Measurements from ENCODE around the gene SORCS2. TPM values are rescaled to one million over a fixed set of nuclear protein-coding genes. Genes with fewer than 3 reads are reported as not detected.

SORCS2 gene
- total and polyA plus RNA-seq, 8 donors = 4.6 to 9.7 (median 7.2) TPM

DNA sequence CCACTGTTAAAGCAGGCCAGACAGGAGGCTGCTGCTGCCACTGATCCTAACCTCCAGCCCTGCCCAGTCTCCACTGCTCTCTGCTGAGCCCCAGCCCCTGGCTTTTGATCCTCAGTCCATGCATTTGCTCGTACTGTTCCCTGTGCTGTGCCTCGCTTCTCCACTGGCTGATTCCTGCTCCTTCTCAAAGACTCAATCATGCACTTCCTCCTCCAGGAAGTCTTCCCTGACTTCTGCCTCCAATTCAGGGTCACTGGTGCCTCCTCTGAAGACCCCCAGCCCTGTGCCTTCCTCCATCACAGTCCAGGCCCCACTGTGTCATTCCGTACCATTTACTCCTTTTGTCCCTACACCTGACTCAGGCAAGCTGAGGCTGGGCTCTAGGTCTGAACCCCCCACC is 473.0 kb downstream of the SORCS2 start:
- Histone ChIP-seq H3K27ac (no peak overlapping the region), H3K4me1 (no peaks in the 10 kb centered on the region), H3K36me3 (peaks cover 0 to 11% of the 10 kb centered on the region in 2 donors), H3K9me3 (no peaks in the 10 kb centered on the region), H3K27me3 (no peaks in the 10 kb centered on the region), H3K4me3 (no peak overlapping the region)
- TF ChIP-seq, protein P1, sequence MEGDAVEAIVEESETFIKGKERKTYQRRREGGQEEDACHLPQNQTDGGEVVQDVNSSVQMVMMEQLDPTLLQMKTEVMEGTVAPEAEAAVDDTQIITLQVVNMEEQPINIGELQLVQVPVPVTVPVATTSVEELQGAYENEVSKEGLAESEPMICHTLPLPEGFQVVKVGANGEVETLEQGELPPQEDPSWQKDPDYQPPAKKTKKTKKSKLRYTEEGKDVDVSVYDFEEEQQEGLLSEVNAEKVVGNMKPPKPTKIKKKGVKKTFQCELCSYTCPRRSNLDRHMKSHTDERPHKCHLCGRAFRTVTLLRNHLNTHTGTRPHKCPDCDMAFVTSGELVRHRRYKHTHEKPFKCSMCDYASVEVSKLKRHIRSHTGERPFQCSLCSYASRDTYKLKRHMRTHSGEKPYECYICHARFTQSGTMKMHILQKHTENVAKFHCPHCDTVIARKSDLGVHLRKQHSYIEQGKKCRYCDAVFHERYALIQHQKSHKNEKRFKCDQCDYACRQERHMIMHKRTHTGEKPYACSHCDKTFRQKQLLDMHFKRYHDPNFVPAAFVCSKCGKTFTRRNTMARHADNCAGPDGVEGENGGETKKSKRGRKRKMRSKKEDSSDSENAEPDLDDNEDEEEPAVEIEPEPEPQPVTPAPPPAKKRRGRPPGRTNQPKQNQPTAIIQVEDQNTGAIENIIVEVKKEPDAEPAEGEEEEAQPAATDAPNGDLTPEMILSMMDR (IDR thresholded peaks at IDR 0.05) = no peak
- ATAC-seq = no peak
- intact Hi-C loops (cut with DNase I) = no loop called here
- no peak for DNase-seq

DNA sequence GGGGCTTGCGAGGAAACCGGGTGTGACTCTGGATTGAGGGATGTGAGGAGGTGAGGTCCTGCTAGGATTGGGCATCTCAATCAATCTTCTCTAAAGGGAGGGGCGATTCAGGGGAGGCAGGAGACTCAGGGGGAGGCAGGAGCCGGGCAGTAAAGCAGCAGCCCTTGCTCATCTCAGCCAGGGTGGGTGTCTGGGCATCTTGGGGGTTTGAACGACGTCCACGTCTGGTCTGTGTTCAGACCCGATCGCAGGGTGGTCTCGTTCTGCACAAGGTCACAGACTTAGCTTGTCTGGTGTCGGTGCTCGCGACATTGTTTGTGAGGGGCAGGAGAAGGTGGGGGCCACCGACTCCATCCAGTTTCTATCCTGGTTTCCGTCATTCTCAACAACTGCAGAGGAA is 473.7 kb downstream of the SORCS2 start:
- peaks cover 0 to 5% of the 10 kb centered on the region in 2 donors for H3K9me3 ChIP-seq
- intact Hi-C loops (cut with DNase I) = no loop called here
- no peaks in the 10 kb centered on the region for H3K27me3 ChIP-seq
- H3K36me3 ChIP-seq = peaks cover 0 to 11% of the 10 kb centered on the region in 2 donors
- no peak for ATAC-seq
- TF ChIP-seq, protein P1 (IDR thresholded peaks at IDR 0.05) = no peak
- DNase-seq = no peak
- no peaks in the 10 kb centered on the region for H3K4me1 ChIP-seq
- H3K27ac ChIP-seq = no peak overlapping the region
- H3K4me3 ChIP-seq = no peak overlapping the region

DNA sequence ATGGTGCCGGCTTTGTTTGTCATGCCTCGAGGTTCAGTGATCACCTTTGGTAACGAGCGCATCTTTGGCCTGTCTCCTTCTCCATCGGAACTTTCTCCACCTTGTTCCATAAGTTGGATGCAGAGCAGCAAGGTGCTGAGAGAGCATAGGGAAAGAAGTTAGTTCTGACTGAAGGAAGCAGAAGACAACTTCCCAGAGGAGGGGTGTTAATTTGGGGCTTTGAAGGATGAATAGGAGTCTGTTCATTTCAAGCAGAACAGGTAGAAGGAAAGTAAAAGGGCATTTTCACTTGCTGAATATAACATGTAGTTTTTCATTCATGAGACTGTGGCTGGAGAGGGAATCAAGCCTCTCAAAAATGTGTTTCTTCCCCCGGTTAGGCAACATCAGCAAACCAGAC is 474.4 kb downstream of the SORCS2 start:
- intact Hi-C loops (cut with DNase I) = no loop called here
- H3K4me1 ChIP-seq = no peaks in the 10 kb centered on the region

DNA sequence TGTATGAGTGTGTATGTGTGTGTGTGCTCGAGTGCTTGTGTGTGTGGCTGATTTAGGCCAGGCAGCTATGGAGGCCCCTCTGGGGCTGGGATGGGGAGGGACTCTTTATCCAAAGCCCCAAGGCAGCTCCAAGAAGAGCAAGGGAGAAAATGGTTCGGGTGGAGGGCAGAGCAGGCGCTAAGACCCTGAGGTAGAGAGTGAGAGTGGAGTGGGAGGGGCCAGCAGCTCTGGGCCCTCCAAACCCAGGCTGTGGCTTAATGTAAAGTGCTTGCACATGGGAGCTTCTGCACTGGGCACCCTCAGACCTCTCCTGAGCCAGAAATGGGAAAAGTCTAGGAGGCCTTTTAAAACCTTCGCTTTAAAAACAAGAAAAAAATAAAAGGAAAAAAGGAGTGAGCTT is 475.9 kb downstream of the SORCS2 start:
- no peak overlapping the region for H3K27ac ChIP-seq
- peaks cover 0 to 7% of the 10 kb centered on the region in 2 donors for H3K4me1 ChIP-seq
- peaks cover 0 to 11% of the 10 kb centered on the region in 2 donors for H3K36me3 ChIP-seq
- ATAC-seq = no peak
- DNase-seq = no peak
- no peaks in the 10 kb centered on the region for H3K27me3 ChIP-seq
- no peak overlapping the region for H3K4me3 ChIP-seq
- peaks cover 0 to 11% of the 10 kb centered on the region in 2 donors for H3K9me3 ChIP-seq
- TF ChIP-seq, protein P1 (IDR thresholded peaks at IDR 0.05) = no peak
- intact Hi-C loops (cut with DNase I) = no loop called here

More for the DNA sequence above, 474.4 kb downstream of the SORCS2 start:
- no peaks in the 10 kb centered on the region for H3K27me3 ChIP-seq
- no peak overlapping the region for H3K4me3 ChIP-seq
- TF ChIP-seq, protein P1 (IDR thresholded peaks at IDR 0.05) = no peak
- no peak for ATAC-seq
- H3K9me3 ChIP-seq = peaks cover 0 to 11% of the 10 kb centered on the region in 2 donors
- H3K27ac ChIP-seq = no peak overlapping the region
- H3K36me3 ChIP-seq = peaks cover 0 to 11% of the 10 kb centered on the region in 2 donors
- no peak for DNase-seq

DNA sequence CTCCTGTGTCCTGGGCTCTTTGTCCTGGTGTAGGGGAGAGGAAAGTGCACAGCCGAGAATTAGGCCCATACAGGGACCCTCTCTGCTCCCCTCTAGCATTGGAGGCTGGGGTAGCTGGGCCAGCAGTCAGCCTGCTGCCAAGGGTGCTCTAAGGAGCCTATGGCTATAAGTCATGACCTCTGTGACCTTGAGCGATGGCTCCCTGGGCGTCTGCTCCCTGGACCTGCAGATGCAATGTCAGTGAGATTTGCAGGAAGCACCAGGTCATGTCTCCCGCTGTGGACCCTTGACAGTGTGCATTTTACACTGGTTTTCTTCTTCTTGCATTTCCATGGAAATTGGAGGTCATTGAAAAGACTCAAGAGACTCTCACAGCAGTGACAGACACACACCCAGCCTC is 476.5 kb downstream of the SORCS2 start:
- Histone ChIP-seq H3K27me3 (peaks cover 0 to 2% of the 10 kb centered on the region in 2 donors), H3K36me3 (peaks cover 0 to 11% of the 10 kb centered on the region in 2 donors), H3K4me3 (no peak overlapping the region), H3K27ac (no peak overlapping the region), H3K9me3 (peaks cover 0 to 11% of the 10 kb centered on the region in 2 donors), H3K4me1 (peaks cover 0 to 13% of the 10 kb centered on the region in 2 donors)
- DNase-seq (no peak), ATAC-seq (no peak)
- intact Hi-C loops (cut with DNase I) = no loop called here
- TF ChIP-seq, protein P1 (IDR thresholded peaks at IDR 0.05) = no peak

All from left lung (tissue), 10 donors.